ENCODE measurements around the gene RHOD. TPM values are rescaled to one million over a fixed set of nuclear protein-coding genes. Genes with fewer than 3 reads are reported as not detected.

RHOD gene
- total RNA-seq, 2 donors from 2014 or later: 0.68 to 0.89 TPM

- H3K9me3 Mint-ChIP-seq: no peaks in the 10 kb centered on the region
- H3K27ac Mint-ChIP-seq: peak overlapping the region in 1 of 2 donors; percentile 94
- peaks cover 16 to 23% of the 10 kb centered on the region in 2 donors for H3K36me3 Mint-ChIP-seq
- ATAC-seq (peak; percentile 23 to 25), DNase-seq (ENCODE audit: low spot score in 2 of 2) (peak in 1 of 2 donors; percentile 58)
These were observed 61.6 kb downstream of the RHOD start for GRCh38 chr11:67118181-67118766.

DNA sequence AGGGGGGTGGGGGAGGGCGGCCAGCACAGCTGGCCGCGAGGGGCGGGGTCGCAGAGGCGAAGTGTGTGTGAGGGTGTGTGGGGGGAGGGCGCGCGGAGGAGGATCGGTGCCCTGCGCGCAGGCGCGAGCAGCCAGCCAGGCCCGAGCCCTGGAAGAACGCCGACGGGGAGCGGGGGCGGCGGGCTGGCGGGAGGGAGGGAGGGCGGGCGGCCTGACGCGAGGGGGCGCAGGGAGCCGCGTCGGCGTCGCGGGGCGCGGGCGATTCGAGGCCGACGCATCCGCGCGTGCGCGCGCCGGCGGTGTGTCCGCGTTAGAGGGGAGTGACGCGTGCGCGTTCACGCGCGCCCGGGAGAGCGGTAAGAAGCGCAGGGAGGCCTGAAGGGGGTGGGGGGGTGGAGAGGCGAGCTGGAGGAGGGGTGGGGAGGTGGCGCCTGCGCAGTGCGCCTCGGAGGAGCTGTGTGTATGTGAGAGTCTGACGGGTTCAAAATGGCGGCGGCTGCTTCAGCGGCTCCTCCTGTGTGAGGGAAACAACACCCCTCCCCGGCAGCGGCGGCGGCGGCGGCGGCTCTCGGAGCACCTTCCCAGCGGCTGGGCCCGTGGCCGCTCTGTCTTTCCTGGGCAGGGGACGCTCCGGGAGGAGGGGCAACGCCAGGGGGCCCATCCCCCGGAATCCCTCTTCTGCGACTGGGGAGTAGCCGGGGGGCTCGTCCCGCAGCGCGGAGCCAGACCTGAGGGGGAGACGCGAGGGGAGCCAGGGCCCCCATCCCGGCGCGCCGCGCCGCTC, 62.3 kb downstream of the RHOD start, which contains the start of gene KDM2A:
Gene KDM2A, plus strand, starts transcription at position 463 of the 784 bp plus-strand sequence. CDS start 2,054 bp downstream, outside the sequence.
- peaks cover 16 to 23% of the 10 kb centered on the region in 2 donors for H3K36me3 Mint-ChIP-seq
- no peaks in the 10 kb centered on the region for H3K9me3 Mint-ChIP-seq
- ATAC-seq: peak; percentile 82 to 85
- peak; percentile 94 to 98 for DNase-seq (ENCODE audit: low spot score in 2 of 2)
- peak within 1 kb of the TSS; percentile 94 to 98 for H3K27ac Mint-ChIP-seq

DNA sequence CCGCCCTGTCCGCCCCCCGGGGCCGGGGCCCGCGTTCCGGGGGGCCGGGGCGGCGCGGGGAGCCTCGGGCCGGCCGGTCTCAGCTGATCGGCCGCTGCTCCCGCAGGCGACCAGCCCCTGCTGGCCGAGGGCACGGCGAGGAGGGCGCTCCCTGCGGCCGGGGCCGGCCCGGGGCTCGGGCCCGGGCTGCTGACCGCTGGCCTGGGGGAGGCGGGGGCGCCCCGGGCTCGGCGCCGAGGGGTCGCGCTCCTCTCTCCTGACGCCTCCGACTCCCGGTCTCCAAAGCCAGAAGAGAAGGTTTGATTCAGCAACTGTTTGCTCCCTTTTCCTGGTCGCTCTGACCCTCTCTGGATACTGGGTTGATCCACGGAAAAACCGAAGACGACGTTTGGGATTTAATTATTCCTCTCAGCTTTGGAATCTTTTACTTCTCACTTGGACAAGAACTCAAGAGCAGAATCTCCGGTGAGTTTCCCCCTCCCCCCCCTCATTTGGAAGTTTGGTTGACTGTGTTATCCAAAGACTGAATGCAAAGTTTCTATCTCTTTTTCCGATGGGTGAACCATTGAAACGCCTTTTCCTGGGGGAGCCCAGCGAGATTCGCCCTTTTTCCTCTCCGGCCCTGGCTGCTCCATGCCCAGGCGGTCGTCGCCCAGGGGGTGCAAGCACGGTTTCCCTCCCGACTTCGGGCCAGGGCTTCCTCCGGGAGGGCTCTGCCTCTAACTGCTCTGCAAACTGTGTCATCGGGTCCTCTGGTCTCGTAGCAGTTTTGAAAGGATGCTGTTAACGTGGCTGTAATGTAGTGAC, 63.1 kb downstream of the RHOD start:
- peak overlapping the region; percentile 94 to 98 for H3K27ac Mint-ChIP-seq
- no peaks in the 10 kb centered on the region for H3K9me3 Mint-ChIP-seq
- peak; percentile 29 to 55 for DNase-seq (ENCODE audit: low spot score in 2 of 2)
- peaks cover 16 to 23% of the 10 kb centered on the region in 2 donors for H3K36me3 Mint-ChIP-seq
- ATAC-seq: no peak

- ATAC-seq (no peak), DNase-seq (ENCODE audit: low spot score in 2 of 2) (peak in 1 of 2 donors; percentile 9)
- H3K27ac Mint-ChIP-seq: peak overlapping the region; percentile 94 to 98
- no peaks in the 10 kb centered on the region for H3K9me3 Mint-ChIP-seq
- H3K36me3 Mint-ChIP-seq: peaks cover 16 to 23% of the 10 kb centered on the region in 2 donors
These were observed 63.8 kb downstream of the RHOD start for GRCh38 chr11:67120456-67120855.

DNA sequence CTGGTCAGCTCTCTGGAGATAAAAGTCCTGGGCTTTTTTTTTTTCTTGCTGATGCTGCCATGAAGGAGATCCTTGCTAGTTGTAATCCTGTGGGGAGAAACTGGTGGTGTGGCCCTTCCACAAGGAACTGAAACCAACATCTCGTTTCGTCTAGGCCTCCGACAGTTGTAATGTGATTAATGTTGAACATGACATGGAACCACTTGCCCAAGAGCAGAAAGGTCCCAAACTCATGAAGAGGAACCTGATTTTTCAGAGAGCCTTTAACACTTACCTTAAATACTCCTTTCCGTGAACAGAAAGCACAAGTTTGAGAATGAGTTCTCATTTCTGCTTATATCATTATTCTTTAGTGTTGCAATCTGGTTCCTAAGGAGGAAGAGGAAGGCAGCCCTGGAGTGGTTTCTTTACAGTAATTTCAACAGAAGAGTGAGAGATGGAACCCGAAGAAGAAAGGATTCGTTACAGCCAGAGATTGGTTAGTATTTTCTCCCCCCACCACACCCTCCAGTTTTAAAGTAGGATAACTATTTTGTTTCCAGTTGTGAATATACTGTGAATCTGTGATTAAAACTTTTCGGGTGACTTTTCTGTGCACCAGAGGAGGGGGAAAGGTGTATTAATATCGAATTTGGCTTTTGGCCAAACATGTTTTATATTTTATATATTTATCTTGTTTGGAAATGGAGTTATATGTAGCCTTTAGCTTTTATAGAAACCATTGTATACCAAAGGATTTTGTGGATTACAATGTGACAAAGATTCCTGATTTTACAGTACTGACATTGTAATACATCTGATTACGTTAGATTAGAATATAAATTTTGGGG, 64.4 kb downstream of the RHOD start:
- H3K27ac Mint-ChIP-seq: peak overlapping the region; percentile 94 to 98
- H3K36me3 Mint-ChIP-seq: peaks cover 16 to 23% of the 10 kb centered on the region in 2 donors
- peak in 1 of 2 donors; percentile 8 for ATAC-seq
- DNase-seq (ENCODE audit: low spot score in 2 of 2): peak; percentile 16 to 47
- no peaks in the 10 kb centered on the region for H3K9me3 Mint-ChIP-seq

Other genes starting within 250 kb of the RHOD start
- 10 to 100 TPM; 22.2 to 38.0 TPM for gene RCE1, start 213.4 kb upstream of the RHOD start, total RNA-seq
- 10 to 100 TPM; 23.9 TPM for gene LRFN4, start 199.8 kb upstream of the RHOD start, total RNA-seq
- gene PC, start 98.5 kb upstream of the RHOD start, total RNA-seq: 10 to 100 TPM in 1 of 2 donors, 1 to 10 TPM in 1; 4.6 to 11.5 TPM
- gene C11orf86, start 81.5 kb upstream of the RHOD start, total RNA-seq: not detected
- gene SYT12, start 33.7 kb upstream of the RHOD start, total RNA-seq: under 1 TPM in 1 of 2 donors, not detected in 1; 0.05 TPM
- gene KDM2A, start 62.4 kb downstream of the RHOD start, total RNA-seq: 10 to 100 TPM; 82.7 to 97.5 TPM
- 100 to 1,000 TPM; 289 to 376 TPM for gene GRK2, start 209.6 kb downstream of the RHOD start, total RNA-seq
- 100 to 1,000 TPM in 1 of 2 donors, 10 to 100 TPM in 1; 76.0 to 213 TPM for gene ANKRD13D, start 232.5 kb downstream of the RHOD start, total RNA-seq
- gene SSH3, start 246.7 kb downstream of the RHOD start, total RNA-seq: 10 to 100 TPM; 11.6 to 16.5 TPM